Activated CD8-positive, alpha-beta memory T cell treated with anti-CD3 and anti-CD28 coated beads, Interleukin-2, amount 50 U/mL, for 24 hours (primary cell): ENCODE measurements around the gene HRK.

ENCODE experiments used
- DNase-seq: peaks from one replicate; pipeline ENCODE4 v3.0.0-alpha.2; 2020; ENCODE audit errors: extremely low read depth

The HRK gene

DNA sequence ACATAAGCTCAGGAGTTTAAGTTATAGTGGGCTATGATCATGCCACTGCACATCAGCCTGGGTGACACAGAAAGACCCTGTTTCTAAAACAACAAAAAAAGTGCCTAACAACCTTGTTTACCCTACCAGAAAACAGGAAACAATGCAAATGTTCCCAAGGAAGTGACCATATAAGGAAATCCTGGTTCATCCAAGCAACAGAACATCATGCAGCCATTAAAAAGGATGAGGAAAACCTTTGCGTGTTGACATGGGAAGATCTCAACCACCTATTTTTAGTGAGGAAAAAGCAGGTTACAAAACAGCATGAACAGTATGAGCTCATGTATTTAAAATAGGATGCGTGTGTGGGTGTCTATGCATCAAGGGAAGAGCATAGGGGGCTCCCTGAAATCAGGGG, 13.7 kb downstream of the HRK start:
- DNase-seq, result no peak

GRCh38 chr12:116864371-116865160, 16.7 kb downstream of the HRK start:
- DNase-seq, result no peak

DNA sequence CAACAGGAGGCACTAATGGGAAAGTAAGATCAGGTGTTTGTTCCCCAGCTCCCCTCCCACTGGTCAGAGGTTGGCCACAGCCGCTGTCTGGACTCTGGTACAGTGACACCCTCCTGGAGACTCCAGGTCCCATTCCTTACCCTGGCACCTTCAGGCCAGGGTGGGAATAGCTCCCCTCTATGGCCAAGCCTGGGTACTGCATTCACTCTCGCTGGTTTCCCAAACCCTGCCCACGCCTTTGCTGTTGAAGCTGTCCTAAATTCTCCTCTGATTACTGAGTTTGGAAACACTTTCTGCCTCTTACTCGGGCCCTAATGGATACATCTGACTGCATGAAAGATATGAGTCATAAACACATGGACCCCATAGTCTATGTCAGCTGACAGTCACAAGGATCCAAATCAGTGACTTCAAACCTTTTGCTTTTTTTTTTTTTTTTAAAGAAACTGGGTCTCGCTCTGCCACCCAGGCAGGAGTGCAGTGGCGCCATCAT, 17.9 kb downstream of the HRK start:
- DNase-seq, result no peak

- no peak for DNase-seq
Measured at GRCh38 chr12:116862167-116862566, 19.1 kb downstream of the HRK start.

DNA sequence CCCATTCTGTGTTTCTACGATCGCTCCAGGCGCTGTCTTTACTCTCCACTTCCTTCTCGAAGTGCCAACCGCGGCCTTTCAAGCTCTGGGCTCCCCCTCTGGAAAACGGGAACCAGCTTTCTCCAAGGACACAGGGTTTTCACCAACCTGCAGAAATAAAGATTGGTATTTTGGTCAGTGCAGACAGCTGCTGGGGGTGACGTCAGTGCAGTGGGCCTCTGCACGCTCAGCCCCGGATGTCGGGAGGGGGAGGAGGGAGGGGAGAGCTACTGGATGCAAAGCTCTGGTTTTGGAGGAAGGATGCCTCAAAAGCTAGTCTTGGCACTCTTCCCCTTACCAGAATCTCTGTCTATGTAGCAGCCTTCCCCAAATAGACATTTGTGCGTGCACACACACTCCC, 19.9 kb downstream of the HRK start:
- no peak for DNase-seq

- no peak for DNase-seq
Measured at GRCh38 chr12:116860263-116860662, 21.0 kb downstream of the HRK start.

DNA sequence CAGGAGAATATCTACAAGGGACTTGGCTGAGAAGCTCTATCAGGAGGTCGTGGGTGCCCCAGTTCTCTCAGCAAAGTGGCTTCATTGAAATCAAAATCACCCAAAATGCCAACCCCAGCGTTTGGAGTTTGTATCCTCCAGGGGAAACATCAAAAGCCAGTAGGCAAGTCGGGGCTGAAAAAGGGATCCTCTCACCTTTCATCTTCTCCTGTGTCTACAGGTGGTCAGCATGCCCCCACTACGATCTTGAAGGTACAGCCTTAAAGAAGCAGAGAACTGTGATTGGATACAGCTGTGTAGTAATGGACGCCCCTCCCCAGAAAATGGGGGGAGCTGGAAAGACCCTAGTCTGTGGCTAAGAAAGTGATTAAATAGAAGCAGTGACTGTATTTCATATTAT, 22.2 kb downstream of the HRK start:
- no peak for DNase-seq

DNA sequence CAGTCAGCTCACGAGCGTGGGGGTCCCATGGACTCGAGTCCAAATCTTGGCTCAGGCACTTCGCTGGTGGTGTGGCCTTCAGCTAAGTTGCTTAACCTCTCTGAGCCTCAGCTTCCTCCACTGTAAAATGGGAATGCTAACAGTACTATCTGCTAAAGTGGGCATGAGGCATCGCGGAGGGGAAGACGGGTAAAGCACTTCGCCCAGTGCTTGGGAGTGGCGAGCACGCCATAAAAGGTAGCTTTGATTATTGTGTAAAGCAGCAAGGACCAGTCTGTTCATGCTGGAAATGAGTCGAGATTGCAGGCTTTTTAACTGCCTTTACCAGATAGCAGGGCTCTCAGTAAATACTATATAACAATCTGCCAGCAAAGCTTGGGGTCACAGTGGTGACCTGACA, 24.5 kb downstream of the HRK start:
- DNase-seq, result no peak

- DNase-seq, result no peak
Measured at GRCh38 chr12:116855744-116856470, 25.3 kb downstream of the HRK start.

- DNase-seq, result no peak
Measured at GRCh38 chr12:116853507-116853906, 27.7 kb downstream of the HRK start.

- DNase-seq, result no peak
Measured at GRCh38 chr12:116852303-116852702, 28.9 kb downstream of the HRK start.

DNA sequence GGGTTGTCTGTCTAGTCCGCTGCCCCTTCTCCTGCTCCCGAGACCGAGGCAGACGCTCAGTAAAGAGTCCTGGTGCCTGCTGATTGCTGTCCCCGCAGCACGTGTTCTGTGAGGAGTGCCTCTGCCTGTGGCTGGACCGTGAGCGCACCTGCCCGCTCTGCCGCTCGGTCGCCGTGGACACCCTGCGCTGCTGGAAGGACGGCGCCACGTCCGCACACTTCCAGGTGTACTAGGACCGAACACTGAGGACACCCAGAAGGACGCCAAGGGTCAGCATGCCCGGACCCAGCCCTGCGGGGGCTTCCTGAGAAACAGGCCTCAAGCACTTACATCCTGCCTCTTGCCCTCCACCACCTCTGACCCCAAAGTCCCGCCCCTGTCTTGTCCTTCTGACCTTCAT, 32.0 kb downstream of the HRK start:
- DNase-seq, result no peak

DNA sequence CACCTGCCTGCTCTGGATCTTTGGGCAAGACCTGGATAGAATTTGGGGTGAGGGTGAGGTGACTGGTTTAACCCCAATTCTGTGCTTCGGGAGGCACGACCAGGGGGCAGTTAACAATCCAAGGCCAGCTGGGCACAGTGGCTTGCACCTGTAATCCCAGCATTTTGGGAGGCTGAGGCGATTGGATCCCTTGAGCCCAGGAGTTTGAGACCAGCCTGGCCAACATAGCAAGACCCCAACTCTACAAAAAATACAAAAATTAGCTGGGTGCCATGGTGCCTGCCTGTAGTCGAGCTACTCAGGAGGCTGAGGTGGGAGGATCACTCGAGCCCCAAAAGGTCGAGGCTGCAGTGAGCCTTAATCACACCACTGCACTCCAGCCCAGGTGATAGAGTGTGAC, 38.2 kb downstream of the HRK start:
- no peak for DNase-seq

GRCh38 chr12:116839287-116839830, 41.9 kb downstream of the HRK start:
- DNase-seq, result no peak

DNA sequence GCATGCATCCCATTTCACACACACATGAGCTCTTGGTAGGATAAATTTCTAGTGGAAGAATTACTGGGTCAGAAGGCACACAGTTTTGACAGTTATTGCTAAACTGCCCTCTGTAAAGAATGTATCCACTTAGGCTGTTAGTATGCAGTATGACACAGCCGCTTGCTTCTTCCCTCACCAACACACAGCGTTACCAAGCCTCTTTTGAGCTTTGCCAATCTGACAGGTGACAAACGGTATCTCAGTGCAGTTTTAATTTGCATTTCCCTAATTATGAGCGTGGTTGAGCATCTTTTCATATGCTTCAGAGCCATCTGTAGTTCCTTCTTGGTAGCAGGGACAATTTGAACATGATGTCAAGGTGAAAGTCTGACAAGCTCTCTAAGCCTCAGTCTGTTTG, 42.9 kb downstream of the HRK start:
- no peak for DNase-seq

GRCh38 chr12:116837097-116837496, 44.1 kb downstream of the HRK start:
- DNase-seq, result no peak

DNA sequence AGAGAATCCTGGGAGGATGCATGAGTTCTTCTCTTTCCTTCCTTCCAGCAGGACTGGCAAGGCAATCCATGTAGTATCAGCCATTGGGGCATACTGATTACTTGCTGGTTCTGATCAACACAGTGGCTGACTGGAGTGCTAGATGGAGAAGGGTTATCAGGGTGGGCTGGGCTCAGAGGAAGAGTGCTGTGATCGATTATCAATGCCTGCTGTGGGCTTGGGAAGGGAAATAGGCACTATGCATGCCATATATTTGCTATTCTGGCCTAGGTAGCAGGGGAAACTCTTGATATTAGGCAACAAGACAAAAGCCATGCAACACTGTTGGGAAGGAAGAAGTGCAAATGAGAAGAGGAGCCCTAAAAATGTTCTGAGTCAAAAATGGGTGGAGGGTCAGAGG, 45.8 kb downstream of the HRK start:
- no peak for DNase-seq

DNA sequence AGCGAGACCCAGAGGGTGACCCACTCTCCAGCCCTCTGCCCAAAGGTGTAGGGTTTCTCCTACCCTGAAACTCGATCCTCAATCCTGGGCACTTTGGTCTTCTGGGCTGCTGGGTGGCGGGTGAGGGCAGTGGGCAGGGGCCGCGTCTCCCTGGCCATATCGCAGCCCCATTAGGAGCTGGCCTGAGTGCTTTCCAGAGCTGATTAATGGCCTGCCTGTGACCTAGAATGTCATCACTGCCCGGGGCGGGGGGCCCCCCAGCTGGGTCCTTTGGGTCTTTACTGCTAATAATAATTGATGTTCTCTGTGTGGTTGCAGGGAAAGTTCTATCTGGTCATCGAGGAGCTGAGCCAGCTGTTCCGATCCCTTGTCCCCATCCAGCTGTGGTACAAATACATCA, 47.8 kb downstream of the HRK start:
- DNase-seq, result no peak

DNA sequence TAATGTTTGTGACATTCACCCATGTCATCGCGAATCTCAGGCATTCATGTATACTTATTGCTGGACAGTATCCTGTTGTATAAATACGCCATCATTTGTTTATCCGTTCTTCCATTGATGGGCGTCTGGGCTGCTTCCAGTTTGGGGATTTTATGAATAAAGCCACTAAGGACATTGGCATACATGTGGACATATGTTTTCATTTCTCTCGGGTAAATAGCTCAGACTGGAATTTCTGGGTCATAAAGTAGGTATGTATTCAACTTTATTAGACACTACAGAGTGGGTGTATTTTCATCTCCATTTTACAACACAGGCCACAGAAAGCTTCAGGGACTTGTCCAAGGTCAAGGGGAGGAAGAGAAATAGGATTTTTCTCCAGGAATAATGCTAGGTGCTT, 48.9 kb downstream of the HRK start:
- no peak for DNase-seq

- no peak for DNase-seq
Measured at GRCh38 chr12:116827432-116827831, 53.8 kb downstream of the HRK start.

GRCh38 chr12:116821291-116821690, 60.0 kb downstream of the HRK start:
- DNase-seq, result no peak

DNA sequence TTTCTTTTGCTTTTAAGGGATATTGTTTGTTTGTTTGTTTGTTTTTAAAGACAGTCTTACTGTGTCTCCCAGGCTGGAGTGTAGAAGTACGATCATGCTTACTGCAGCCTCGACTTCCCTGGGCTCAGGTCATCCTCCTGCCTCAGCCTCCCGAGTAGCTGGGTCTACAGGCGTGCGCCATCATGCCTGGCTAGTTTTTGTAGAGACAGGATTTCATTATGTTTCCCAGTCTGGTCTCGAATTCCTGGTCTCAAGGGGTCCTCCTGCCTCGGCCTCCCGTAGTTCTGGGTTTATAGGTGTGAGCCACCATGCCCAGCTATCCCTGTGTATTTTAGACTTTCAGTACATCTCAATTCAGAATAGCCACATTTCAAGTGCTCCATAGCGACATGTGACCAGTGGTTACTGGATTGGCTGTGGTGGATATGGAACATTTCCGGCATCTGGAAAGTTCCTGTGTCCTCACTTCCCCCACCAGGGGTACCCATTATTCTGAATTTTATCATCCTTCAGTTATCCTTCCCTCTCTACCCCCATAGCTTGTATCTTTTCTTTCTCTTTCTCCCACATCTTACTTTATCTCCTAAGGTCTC, 61.1 kb downstream of the HRK start:
- DNase-seq, result no peak
